Astrocyte (in vitro differentiated cells and primary cell): ENCODE measurements around the gene KRT73. TPM values are rescaled to one million over a fixed set of nuclear protein-coding genes. Genes with fewer than 3 reads are reported as not detected.
A peak's percentile ranks its signal among the peaks of the same experiment; 100 is the strongest.

Experiments used
- DNase-seq: peaks from one replicate; pipeline ENCODE4 v3.0.0-alpha.2; 2010; ENCODE audit warnings: low read depth
- FAIRE-seq: peaks from 2 replicates; lab custom pipeline; 2011; peaks lifted over from hg19 to GRCh38; lab: Jason Lieb, UNC
- H2AFZ ChIP-seq: 2 replicates; pipeline ENCODE4 v1.6.0; 2012; ENCODE audit warnings: low read depth, low read length, inconsistent platforms
- H3K27ac ChIP-seq: 2 replicates; pipeline ENCODE4 v1.5.1; 2011; ENCODE audit warnings: low read depth, low read length, inconsistent platforms
- H3K27me3 ChIP-seq: 2 replicates; pipeline ENCODE4 v1.6.0; 2011; ENCODE audit warnings: low read length, inconsistent platforms; ENCODE audit not compliant: insufficient read depth
- H3K36me3 ChIP-seq: 2 replicates; pipeline ENCODE4 v1.5.1; 2011; ENCODE audit warnings: low read length, inconsistent platforms; ENCODE audit not compliant: insufficient read depth
- H3K4me1 ChIP-seq: 2 replicates; pipeline ENCODE4 v1.5.1; 2011; ENCODE audit warnings: low read length, inconsistent platforms; ENCODE audit not compliant: insufficient read depth
- H3K4me2 ChIP-seq: 2 replicates; pipeline ENCODE4 v1.6.0; 2012; ENCODE audit warnings: low read length, inconsistent platforms
- H3K4me3 ChIP-seq: 2 replicates; pipeline ENCODE4 v1.5.1; 2011; ENCODE audit warnings: low read depth, mild to moderate bottlenecking, low read length, inconsistent platforms; ENCODE audit not compliant: insufficient read depth
- H3K79me2 ChIP-seq: 2 replicates; pipeline ENCODE4 v1.6.0; 2012; ENCODE audit warnings: mild to moderate bottlenecking, low read length, inconsistent platforms; ENCODE audit not compliant: insufficient read depth
- H3K9ac ChIP-seq: 2 replicates; pipeline ENCODE4 v1.6.0; 2012; ENCODE audit warnings: mild to moderate bottlenecking, low read length, inconsistent platforms
- H3K9me3 ChIP-seq: 2 replicates; pipeline ENCODE4 v1.5.1; 2012; ENCODE audit warnings: low read depth, mild to moderate bottlenecking, low read length, inconsistent platforms; ENCODE audit not compliant: insufficient read depth
- H4K20me1 ChIP-seq: 2 replicates; pipeline ENCODE4 v1.6.0; 2012; ENCODE audit warnings: low read length, inconsistent platforms; ENCODE audit not compliant: insufficient read depth
- H3K27ac Mint-ChIP-seq: one replicate; pipeline ENCODE4 v1.8.0; 2021; ENCODE audit warnings: mild to moderate bottlenecking, mixed read lengths; ENCODE audit not compliant: unreplicated experiment
- H3K27me3 Mint-ChIP-seq: one replicate; pipeline ENCODE4 v1.8.0; 2021; ENCODE audit warnings: low read depth, mixed read lengths; ENCODE audit not compliant: unreplicated experiment
- H3K36me3 Mint-ChIP-seq: one replicate; pipeline ENCODE4 v1.8.0; 2021; ENCODE audit warnings: low read depth, mixed read lengths; ENCODE audit not compliant: unreplicated experiment
- H3K4me1 Mint-ChIP-seq: one replicate; pipeline ENCODE4 v1.8.0; 2021; ENCODE audit warnings: low read depth, mixed read lengths; ENCODE audit not compliant: unreplicated experiment
- H3K4me3 Mint-ChIP-seq: one replicate; pipeline ENCODE4 v1.8.0; 2021; ENCODE audit warnings: mild to moderate bottlenecking, moderate library complexity, mixed read lengths; ENCODE audit not compliant: unreplicated experiment
- H3K9me3 Mint-ChIP-seq: one replicate; pipeline ENCODE4 v1.8.0; 2021; ENCODE audit warnings: mild to moderate bottlenecking, mixed read lengths; ENCODE audit not compliant: unreplicated experiment
- CTCF ChIP-seq: IDR thresholded peaks from 2 replicates; pipeline ENCODE4 v1.5.1; 2011; ENCODE audit warnings: low read depth, mild to moderate bottlenecking, inconsistent platforms, low read length, moderate library complexity; ENCODE audit not compliant: insufficient read depth
- EZH2 ChIP-seq: IDR thresholded peaks from 2 replicates; pipeline ENCODE4 v1.6.1; 2012; ENCODE audit warnings: mild to moderate bottlenecking, low read length, inconsistent platforms; ENCODE audit not compliant: insufficient read depth
- total RNA-seq: library from RNA; stranded (reverse); gene quantifications from 2 replicates; pipeline ENCODE4 v1.2.1, GENCODE V29; 2021

KRT73 gene
- total RNA-seq, 1 donor from 2014 or later: not detected

- peaks cover 5% of the 10 kb centered on the region for H3K4me1 Mint-ChIP-seq
- no peak overlapping the region for H3K4me3 Mint-ChIP-seq
- H3K27me3 Mint-ChIP-seq: peaks cover 49% of the 10 kb centered on the region
- peaks cover 59% of the 10 kb centered on the region for H3K27me3 ChIP-seq
- H2AFZ ChIP-seq: no peak overlapping the region
- no peaks in the 10 kb centered on the region for H3K79me2 ChIP-seq
- peaks cover 8% of the 10 kb centered on the region for H3K9me3 Mint-ChIP-seq
- H3K9me3 ChIP-seq: no peaks in the 10 kb centered on the region
- peaks cover 2% of the 10 kb centered on the region for H3K36me3 Mint-ChIP-seq
- DNase-seq (no peak), FAIRE-seq (no peak)
- H4K20me1 ChIP-seq: no peaks in the 10 kb centered on the region
- no peak overlapping the region for H3K27ac ChIP-seq
- TF ChIP-seq EZH2 (no peak), CTCF (no peak)
- no peak overlapping the region for H3K4me3 ChIP-seq
- H3K4me1 ChIP-seq: no peaks in the 10 kb centered on the region
- no peak overlapping the region for H3K27ac Mint-ChIP-seq
- H3K9ac ChIP-seq: no peak overlapping the region
- no peak overlapping the region for H3K4me2 ChIP-seq
- H3K36me3 ChIP-seq: no peaks in the 10 kb centered on the region
Measured at GRCh38 chr12:52604859-52605258, 13.5 kb downstream of the KRT73 start.

GRCh38 chr12:52603314-52603713 is 15.0 kb downstream of the KRT73 start:
- Mint-ChIP-seq H3K27ac (no peak overlapping the region), H3K27me3 (peaks cover 50% of the 10 kb centered on the region), H3K9me3 (peaks cover 9% of the 10 kb centered on the region), H3K4me1 (peaks cover 5% of the 10 kb centered on the region), H3K36me3 (peaks cover 2% of the 10 kb centered on the region), H3K4me3 (no peak overlapping the region)
- DNase-seq: no peak
- Histone ChIP-seq H3K36me3 (no peaks in the 10 kb centered on the region), H4K20me1 (no peaks in the 10 kb centered on the region), H3K4me2 (no peak overlapping the region), H3K4me3 (no peak overlapping the region), H3K27ac (no peak overlapping the region), H3K27me3 (peaks cover 64% of the 10 kb centered on the region), H3K9me3 (no peaks in the 10 kb centered on the region), H2AFZ (no peak overlapping the region), H3K4me1 (no peaks in the 10 kb centered on the region), H3K9ac (no peak overlapping the region), H3K79me2 (no peaks in the 10 kb centered on the region)
- FAIRE-seq: no peak
- TF ChIP-seq CTCF (no peak), EZH2 (no peak)

GRCh38 chr12:52602552-52602951 is 15.8 kb downstream of the KRT73 start:
- Histone ChIP-seq H3K4me1 (no peaks in the 10 kb centered on the region), H2AFZ (no peak overlapping the region), H3K79me2 (no peaks in the 10 kb centered on the region), H3K4me3 (no peak overlapping the region), H4K20me1 (no peaks in the 10 kb centered on the region), H3K27me3 (peaks cover 65% of the 10 kb centered on the region), H3K36me3 (no peaks in the 10 kb centered on the region), H3K9ac (no peak overlapping the region), H3K9me3 (no peaks in the 10 kb centered on the region), H3K27ac (no peak overlapping the region), H3K4me2 (no peak overlapping the region)
- no peak for FAIRE-seq
- Mint-ChIP-seq H3K4me1 (peaks cover 5% of the 10 kb centered on the region), H3K9me3 (peaks cover 11% of the 10 kb centered on the region), H3K4me3 (no peak overlapping the region), H3K27me3 (peaks cover 50% of the 10 kb centered on the region), H3K27ac (peak overlapping the region; percentile 6), H3K36me3 (peaks cover 2% of the 10 kb centered on the region)
- DNase-seq: no peak
- TF ChIP-seq EZH2 (no peak), CTCF (no peak)
